HepG2 (cell line): ENCODE results near the gene CDHR1. TPM values are rescaled to one million over a fixed set of nuclear protein-coding genes. Genes with fewer than 3 reads are reported as not detected.

Experiments used
- ATAC-seq: fragments of 200-7000 bp; cut with Tn5 transposase; 3 replicates; pipeline ENCODE4 v1.9.1; 2020; ENCODE audit warnings: mild to moderate bottlenecking, moderate library complexity
- BruUV-seq: library from RNA; stranded (reverse); fragments of 400-500 nt; replicated peaks from 2 replicates; lab custom pipeline; 2021; lab: Mats Ljungman, UMichigan
- CTCF ChIA-PET: fragments of 300-600 bp; formaldehyde crosslinking; extraction: SDS; loops from one replicate; lab custom pipeline; 2021; ENCODE audit warnings: low total read pairs, inconsistent platforms, low intra/inter-chr PET ratio; lab: Yijun Ruan, JAX
- POLR2A ChIA-PET: fragments of 350-600 bp; sonication (Branson Sonifier 250); formaldehyde crosslinking; loops from one replicate; lab custom pipeline; 2020; ENCODE audit warnings: antibody characterized with exemption, inconsistent platforms; lab: Yijun Ruan, JAX
- DNase-seq: peaks from one replicate; pipeline ENCODE4 v3.0.0-alpha.2; 2015; ENCODE audit warnings: low spot score
- FAIRE-seq: peaks from 3 replicates; lab custom pipeline; 2011; peaks lifted over from hg19 to GRCh38; lab: Jason Lieb, UNC
- H2AFZ ChIP-seq: one replicate; pipeline ENCODE4 v1.6.1; 2011; ENCODE audit warnings: low read length, inconsistent platforms
- H3K27ac ChIP-seq: fragments of 300-600 bp; 3 replicates; pipeline ENCODE4 v1.8.0; 2011; ENCODE audit warnings: mixed run types, mild to moderate bottlenecking, mixed read lengths, low read length, inconsistent platforms; ENCODE audit not compliant: insufficient read depth; ENCODE audit errors: extremely low read length
- H3K27me3 ChIP-seq, 2 experiments: fragments of 200-600 bp in 1 of 2; 2 replicates in 1 of 2; 3 replicates in 1 of 2; pipeline versions ENCODE4 v1.6.0 to v1.8.0; 2011; ENCODE audit warnings: low read length in 2 of 2, mild to moderate bottlenecking in 2 of 2, moderate library complexity in 2 of 2, inconsistent platforms in 1 of 2; ENCODE audit not compliant: insufficient read depth in 2 of 2, control insufficient read depth in 1 of 2
- H3K36me3 ChIP-seq, 2 experiments: fragments of 200-600 bp in 1 of 2; replicated peaks in 1 of 2; 2 replicates in 1 of 2; 3 replicates in 1 of 2; pipeline versions ENCODE4 v1.5.1 to v1.8.0; 2011; ENCODE audit warnings: low read length in 2 of 2, inconsistent platforms in 1 of 2; ENCODE audit not compliant: insufficient read depth in 2 of 2, control insufficient read depth in 1 of 2
- H3K4me1 ChIP-seq: 2 replicates; pipeline ENCODE4 v1.5.1; 2012; ENCODE audit warnings: low read length, inconsistent platforms; ENCODE audit not compliant: insufficient read depth
- H3K4me2 ChIP-seq: 2 replicates; pipeline ENCODE4 v1.6.0; 2011; ENCODE audit warnings: low read depth, low read length, inconsistent platforms
- H3K4me3 ChIP-seq, 3 experiments: fragments of 200-600 bp in 1 of 3; sonication (generic), shearing (Covaris generic) in 1 of 3; replicated peaks in 1 of 3; 2 replicates each; pipeline ENCODE4 v1.5.1; 2011 to 2016; ENCODE audit warnings: low read length in 3 of 3, inconsistent platforms in 2 of 3, low read depth in 2 of 3, mild to moderate bottlenecking in 2 of 3, control low read depth in 1 of 3, mixed read lengths in 1 of 3; ENCODE audit not compliant: insufficient read depth in 1 of 3
- H3K79me2 ChIP-seq: one replicate; pipeline ENCODE4 v1.6.1; 2011; ENCODE audit warnings: low read length, inconsistent platforms; ENCODE audit not compliant: insufficient read depth
- H3K9ac ChIP-seq: 2 replicates; pipeline ENCODE4 v1.6.0; 2011; ENCODE audit warnings: mild to moderate bottlenecking, low read depth, low read length, inconsistent platforms; ENCODE audit not compliant: insufficient read depth
- H3K9me3 ChIP-seq: 2 replicates; pipeline ENCODE4 v1.5.1; 2012; ENCODE audit warnings: mild to moderate bottlenecking, low read length
- H4K20me1 ChIP-seq: 2 replicates; pipeline ENCODE4 v1.6.0; 2011; ENCODE audit warnings: inconsistent platforms, mild to moderate bottlenecking, low read length, moderate library complexity; ENCODE audit not compliant: insufficient read depth
- ARID3A ChIP-seq: IDR thresholded peaks from 2 replicates; pipeline ENCODE4 v1.6.1; 2012; ENCODE audit warnings: low read depth, low read length, improper control_type of control experiment
- CBX2 ChIP-seq, 2 experiments: fragments of 200-600 bp in 1 of 2; sonication (generic); formaldehyde crosslinking in 1 of 2; IDR thresholded peaks; 2 replicates each; pipeline versions ENCODE4 v1.7.0 to v1.8.1; 2018 to 2022; ENCODE audit warnings: low read depth in 2 of 2, low read length in 1 of 2, mild to moderate bottlenecking in 1 of 2, missing genetic modification reagents in 1 of 2
- CEBPB ChIP-seq: IDR thresholded peaks from 2 replicates; pipeline ENCODE4 v1.6.1; 2011; ENCODE audit warnings: low read depth, low read length, improper control_type of control experiment, borderline replicate concordance
- EP300 ChIP-seq, 3 experiments: sonication (generic) in 1 of 3; formaldehyde crosslinking in 1 of 3; IDR thresholded peaks; 2 replicates each; pipeline versions ENCODE4 v1.5.1 to v1.6.1; 2011 to 2020; ENCODE audit warnings: low read depth in 2 of 3, low read length in 2 of 3, borderline replicate concordance in 1 of 3, improper control_type of control experiment in 1 of 3, mild to moderate bottlenecking in 1 of 3, missing genetic modification reagents in 1 of 3, moderate library complexity in 1 of 3
- KDM3A ChIP-seq: IDR thresholded peaks from 2 replicates; pipeline ENCODE4 v1.6.1; 2018; ENCODE audit warnings: low read depth, missing compliant biosample characterization
- MEIS1 ChIP-seq: sonication (generic); formaldehyde crosslinking; IDR thresholded peaks from 2 replicates; pipeline ENCODE4 v1.9.0; 2021; ENCODE audit warnings: mild to moderate bottlenecking, missing genetic modification reagents, moderate library complexity, borderline replicate concordance
- MEIS2 ChIP-seq: sonication (generic); formaldehyde crosslinking; IDR thresholded peaks from 2 replicates; pipeline ENCODE4 v1.9.0; 2021; ENCODE audit warnings: mild to moderate bottlenecking, missing genetic modification reagents
- PRDM15 ChIP-seq: sonication (generic); formaldehyde crosslinking; IDR thresholded peaks from 2 replicates; pipeline ENCODE4 v1.4.0; 2020; ENCODE audit warnings: missing genetic modification reagents
- PREB ChIP-seq: sonication (generic); formaldehyde crosslinking; IDR thresholded peaks from 2 replicates; pipeline ENCODE4 v1.4.0; 2020; ENCODE audit warnings: missing genetic modification reagents
- SKI ChIP-seq: fragments of 450-650 bp; IDR thresholded peaks from one replicate; pipeline ENCODE4 v1.6.1; 2018; ENCODE audit warnings: mild to moderate bottlenecking; ENCODE audit not compliant: partially characterized antibody
- SNAI1 ChIP-seq: sonication (generic); formaldehyde crosslinking; IDR thresholded peaks from 2 replicates; pipeline ENCODE4 v1.5.0; 2020; ENCODE audit warnings: mild to moderate bottlenecking, missing genetic modification reagents, borderline replicate concordance
- TRIM24 ChIP-seq: sonication (generic); formaldehyde crosslinking; IDR thresholded peaks from 2 replicates; pipeline ENCODE4 v1.8.0; 2022; ENCODE audit warnings: mild to moderate bottlenecking, missing genetic modification reagents
- ZFP36L2 ChIP-seq: sonication (generic); formaldehyde crosslinking; IDR thresholded peaks from 2 replicates; pipeline ENCODE4 v1.4.0; 2020; ENCODE audit warnings: missing genetic modification reagents
- ZMYM2 ChIP-seq: sonication (generic); formaldehyde crosslinking; IDR thresholded peaks from 2 replicates; pipeline ENCODE4 v1.8.0; 2022; ENCODE audit warnings: mild to moderate bottlenecking, missing genetic modification reagents
- ZNF484 ChIP-seq: sonication (generic); formaldehyde crosslinking; IDR thresholded peaks from 2 replicates; pipeline ENCODE4 v1.5.1; 2020; ENCODE audit warnings: mild to moderate bottlenecking, low read depth, missing genetic modification reagents, borderline replicate concordance
- ZNF496 ChIP-seq: sonication (generic); formaldehyde crosslinking; IDR thresholded peaks from 2 replicates; pipeline ENCODE4 v1.8.1; 2023; ENCODE audit warnings: mild to moderate bottlenecking, moderate library complexity, missing genetic modification reagents; ENCODE audit not compliant: insufficient replicate concordance
- WGBS: methylation state at CpG from one replicate; pipeline ENCODE4 v1.1.6; 2017; ENCODE audit warnings: low lambda C conversion rate; 5-methylcytosine and 5-hydroxymethylcytosine counted together
- in situ Hi-C: cut with HindIII; loops from 2 replicates; pipeline ENCODE4 v1.10.0; 2017; ENCODE audit warnings: low pct_unique_long_range_greater_than_20kb; ENCODE audit not compliant: extremely low pct_ligation_motif_present
- intact Hi-C: fragments of 100-400 bp; cut with micrococcal nuclease; formaldehyde crosslinking; loops from one replicate; pipeline ENCODE4 v1.10.0; 2022; ENCODE audit not compliant: unreplicated experiment
- polyA plus RNA-seq, 8 experiments: library from polyadenylated mRNA; depleted of rRNA in 3 of 8; stranded (reverse) in 7 of 8; unstranded in 1 of 8; fragments of >200 nt; fragmentation: Illumina TruSeq in 4 of 8; extraction: Trizol in 4 of 8; gene quantifications; 2 replicates each; pipeline versions ENCODE4 v1.2.1 to v1.2.3, GENCODE V29; 2011 to 2016; ENCODE audit warnings: low read depth in 4 of 8, missing spikeins in 1 of 8, mixed read lengths in 1 of 8; ENCODE audit not compliant: insufficient read depth in 1 of 8
- total RNA-seq, 5 experiments: library from RNA; depleted of rRNA; stranded (reverse); fragments of >200 nt; fragmentation: Illumina TruSeq; extraction: Trizol; gene quantifications; 2 replicates each; pipeline ENCODE4 v1.2.3, GENCODE V29; 2016; ENCODE audit warnings: low read depth in 1 of 5

The CDHR1 gene
- total and polyA plus RNA-seq, 2 of the 13 experiments (the other 11 are each of a cell fraction or from before 2014, with no cell fraction given): 0.04 to 0.09 TPM

GRCh38 chr10:84254552-84255478 is 60.5 kb downstream of the CDHR1 start:
- ATAC-seq: no peak
- H3K9me3 ChIP-seq: no peaks in the 10 kb centered on the region
- H3K4me2 ChIP-seq: no peak overlapping the region
- H2AFZ ChIP-seq: no peak overlapping the region
- ChIA-PET POLR2A (no interaction called here), CTCF (no interaction called here)
- no peaks in the 10 kb centered on the region for H4K20me1 ChIP-seq
- intact Hi-C loops: no loop called here
- no peak for TF ChIP-seq ARID3A
- TF ChIP-seq EP300 (IDR thresholded peaks at IDR 0.05; ENCODE audit: low read depth in 2 of 2, low read length in 2 of 2): no peak
- TF ChIP-seq EP300 (CRISPR knock-in tag; IDR thresholded peaks at IDR 0.05; ENCODE audit: borderline replicate concordance): no peak
- TF ChIP-seq KDM3A (CRISPR knock-in tag): no peak
- no peak for TF ChIP-seq CEBPB
- no peak for TF ChIP-seq SNAI1
- TF ChIP-seq ZNF496 (CRISPR knock-in tag): no peak
- no peak for TF ChIP-seq ZMYM2
- no peak for TF ChIP-seq PRDM15 (CRISPR knock-in tag)
- no peak for TF ChIP-seq CBX2 (IDR thresholded peaks at IDR 0.05; ENCODE audit: low read depth, low read length)
- no peak for TF ChIP-seq CBX2 (CRISPR knock-in tag; IDR thresholded peaks at IDR 0.05; ENCODE audit: low read depth)
- no peak for TF ChIP-seq ZNF484
- no peak for TF ChIP-seq MEIS2 (CRISPR knock-in tag)
- no peak for TF ChIP-seq PREB
- no peak for TF ChIP-seq TRIM24 (CRISPR knock-in tag)
- TF ChIP-seq ZFP36L2: no peak
- no peak for TF ChIP-seq MEIS1
- TF ChIP-seq SKI: no peak
- H3K9ac ChIP-seq: no peak overlapping the region
- 67% methylated on average over 10 of the region's 10 CpGs for WGBS
- H3K27ac ChIP-seq: no peak overlapping the region
- H3K27me3 ChIP-seq: peaks cover 0 to 3% of the 10 kb centered on the region in 2 experiments; a peak in 1 of 5 replicates
- H3K4me3 ChIP-seq: no peak overlapping the region
- no peaks in the 10 kb centered on the region for H3K36me3 ChIP-seq
- FAIRE-seq: no peak
- peaks cover 9% of the 10 kb centered on the region for H3K4me1 ChIP-seq
- in situ Hi-C loops: no loop called here
- BruUV-seq: no TSS peak
- no peak for DNase-seq
- H3K79me2 ChIP-seq: no peaks in the 10 kb centered on the region
